Mammary epithelial cell (primary cell): ENCODE measurements around the gene ZP4.

ENCODE experiments used
- CTCF ChIP-seq, 2 donors: IDR thresholded peaks in 1 of 2; conservative IDR thresholded peaks in 1 of 2; 2 replicates each; pipeline ENCODE4 v1.5.1; 2011 to 2012; ENCODE audit warnings: inconsistent platforms in 2 of 2, low read length in 2 of 2, mild to moderate bottlenecking in 2 of 2, control low read depth in 1 of 2, low read depth in 1 of 2; ENCODE audit not compliant: insufficient read depth in 1 of 2; ENCODE audit errors: extremely low read depth in 1 of 2
- EZH2 ChIP-seq: IDR thresholded peaks from 2 replicates; pipeline ENCODE4 v1.6.1; 2012; ENCODE audit warnings: low read length, inconsistent platforms, borderline replicate concordance

- TF ChIP-seq CTCF (conservative IDR thresholded peaks at IDR 0.05 in 1 of 2, IDR thresholded peaks at IDR 0.05 in 1 of 2; ENCODE audit: extremely low read depth in 1 of 2, insufficient read depth in 1 of 2, low read depth in 1 of 2, low read length in 2 of 2) (no peak), EZH2 (no peak)
These were observed 2.6 kb downstream of the ZP4 start for GRCh38 chr1:237888143-237888542.
